DND-41 (cell line): ENCODE measurements around the gene DENR.
"Not testable (repeated sequence)": the region's sequence is repeated elsewhere in the genome, so short reads cannot be mapped to it uniquely, and the experiment has no call there.

Experiments used
- CTCF ChIP-seq: IDR thresholded peaks from 2 replicates; pipeline ENCODE4 v1.5.1; 2012; ENCODE audit warnings: borderline replicate concordance, low read length, moderate library complexity, mild to moderate bottlenecking; ENCODE audit not compliant: poor library complexity, severe bottlenecking; ENCODE audit errors: extremely low read depth
- EZH2 ChIP-seq: IDR thresholded peaks from 3 replicates; pipeline ENCODE4 v1.6.1; 2012; ENCODE audit warnings: borderline replicate concordance, low read depth, mild to moderate bottlenecking, moderate library complexity, low read length, inconsistent platforms; ENCODE audit not compliant: severe bottlenecking

GRCh38 chr12:122750781-122751515, 1.7 kb upstream of the DENR start:
- TF ChIP-seq CTCF, EZH2: not testable (repeated sequence)
